SU-DHL-6 (cell line): Measurements from ENCODE around the gene SMOC2.

Source experiments
- H2AFZ ChIP-seq: fragments of 200-600 bp; sonication (generic); 2 replicates; pipeline ENCODE4 v1.6.1; 2014; ENCODE audit warnings: low read depth, mild to moderate bottlenecking, moderate library complexity, mixed read lengths, antibody characterized with exemption, low read length; ENCODE audit not compliant: severe bottlenecking
- H3F3A ChIP-seq: fragments of 200-600 bp; shearing (Covaris generic); 2 replicates; pipeline ENCODE4 v1.6.0; 2016; ENCODE audit warnings: antibody characterized with exemption, mild to moderate bottlenecking; ENCODE audit not compliant: insufficient read depth
- H3K27ac ChIP-seq: fragments of 200-600 bp; sonication (generic); 2 replicates; pipeline ENCODE4 v1.5.1; 2016; ENCODE audit warnings: low read depth, mild to moderate bottlenecking, low read length, moderate library complexity, mixed read lengths
- H3K27me3 ChIP-seq: fragments of 200-600 bp; sonication (generic), shearing (Covaris generic); 2 replicates; pipeline ENCODE4 v1.6.0; 2014; ENCODE audit warnings: mild to moderate bottlenecking, low read length
- H3K36me3 ChIP-seq: fragments of 200-600 bp; sonication (generic); 2 replicates; pipeline ENCODE4 v1.6.1; 2014; ENCODE audit warnings: mild to moderate bottlenecking, low read length, mixed read lengths
- H3K4me2 ChIP-seq: fragments of 300-600, 200-600 bp; shearing (Covaris generic), sonication (generic); 2 replicates; pipeline ENCODE4 v1.6.0; 2014; ENCODE audit warnings: low read length, low read depth, mild to moderate bottlenecking; ENCODE audit not compliant: poor library complexity, severe bottlenecking
- H3K4me3 ChIP-seq: fragments of 200-600 bp; sonication (generic); 2 replicates; pipeline ENCODE4 v1.5.1; 2014; ENCODE audit warnings: antibody characterized with exemption, low read length, mild to moderate bottlenecking, mixed read lengths; ENCODE audit not compliant: insufficient read depth, poor library complexity, severe bottlenecking
- H3K79me2 ChIP-seq: fragments of 200-600 bp; sonication (generic); 2 replicates; pipeline ENCODE4 v1.6.1; 2014; ENCODE audit warnings: mild to moderate bottlenecking, low read length, moderate library complexity; ENCODE audit not compliant: insufficient read depth
- H3K9ac ChIP-seq: fragments of 200-600 bp; sonication (generic); 2 replicates; pipeline ENCODE4 v1.7.0; 2014; ENCODE audit warnings: mild to moderate bottlenecking, low read length
- H3K9me2 ChIP-seq: fragments of 200-600 bp; sonication (generic); replicated peaks from 2 replicates; pipeline ENCODE4 v1.6.1; 2014; ENCODE audit warnings: low read length; ENCODE audit not compliant: insufficient read depth
- H3K9me3 ChIP-seq: fragments of 200-600 bp; sonication (generic); 2 replicates; pipeline ENCODE4 v1.6.1; 2014; ENCODE audit warnings: low read length, mixed read lengths; ENCODE audit not compliant: insufficient read depth
- H4K20me1 ChIP-seq: fragments of 200-600 bp; sonication (generic); 2 replicates; pipeline ENCODE4 v1.6.1; 2014; ENCODE audit warnings: low read depth, mild to moderate bottlenecking, antibody characterized with exemption, low read length, moderate library complexity, mixed read lengths
- CTCF ChIP-seq: fragments of 200-600 bp; sonication (generic); IDR thresholded peaks from one replicate; pipeline ENCODE4 v1.5.1; 2017; ENCODE audit warnings: antibody characterized with exemption, mild to moderate bottlenecking, low read length, moderate library complexity; ENCODE audit not compliant: insufficient read depth, poor library complexity, severe bottlenecking
- EZH2phosphoT487 ChIP-seq: fragments of 200-600 bp; sonication (generic), shearing (Covaris generic); conservative IDR thresholded peaks from 2 replicates; pipeline ENCODE4 v1.6.1; 2018; ENCODE audit warnings: mild to moderate bottlenecking, antibody characterized with exemption, low read length, moderate library complexity, mixed read lengths

The SMOC2 gene

GRCh38 chr6:168684906-168685305 is 243.9 kb downstream of the SMOC2 start:
- Histone ChIP-seq H3K27me3 (no peaks in the 10 kb centered on the region), H3K9me2 (no peaks in the 10 kb centered on the region), H3K4me2 (no peak overlapping the region), H3K79me2 (no peaks in the 10 kb centered on the region), H3K9ac (no peak overlapping the region), H3K4me3 (no peak overlapping the region), H4K20me1 (no peaks in the 10 kb centered on the region), H3K27ac (no peak overlapping the region), H3F3A (no peaks in the 10 kb centered on the region), H3K36me3 (no peaks in the 10 kb centered on the region), H3K9me3 (no peaks in the 10 kb centered on the region), H2AFZ (no peak overlapping the region)
- TF ChIP-seq EZH2phosphoT487, result no peak
- TF ChIP-seq CTCF, result no peak

- Histone ChIP-seq H3K4me2 (no peak overlapping the region), H3K9ac (no peak overlapping the region), H3K27ac (no peak overlapping the region), H3K36me3 (no peaks in the 10 kb centered on the region), H3K27me3 (no peaks in the 10 kb centered on the region), H3K9me3 (no peaks in the 10 kb centered on the region), H3K9me2 (no peaks in the 10 kb centered on the region), H3F3A (no peaks in the 10 kb centered on the region), H2AFZ (no peak overlapping the region), H3K79me2 (no peaks in the 10 kb centered on the region), H3K4me3 (no peak overlapping the region), H4K20me1 (no peaks in the 10 kb centered on the region)
- TF ChIP-seq EZH2phosphoT487 (no peak), CTCF (no peak)
These were observed 245.2 kb downstream of the SMOC2 start for GRCh38 chr6:168686029-168686738.

- Histone ChIP-seq H3K4me2 (no peak overlapping the region), H3K9ac (no peak overlapping the region), H3K27ac (no peak overlapping the region), H2AFZ (no peak overlapping the region), H3K27me3 (no peaks in the 10 kb centered on the region), H3K79me2 (no peaks in the 10 kb centered on the region), H4K20me1 (no peaks in the 10 kb centered on the region), H3K9me3 (no peaks in the 10 kb centered on the region), H3K9me2 (no peaks in the 10 kb centered on the region), H3F3A (no peaks in the 10 kb centered on the region), H3K36me3 (no peaks in the 10 kb centered on the region), H3K4me3 (no peak overlapping the region)
- TF ChIP-seq CTCF (no peak), EZH2phosphoT487 (no peak)
These were observed 246.1 kb downstream of the SMOC2 start for GRCh38 chr6:168686831-168687730.
